Peyer's patch (tissue), 4 donors: ENCODE measurements around the gene RASSF3.

Experiments
- POLR2A ChIP-seq, 2 donors: fragments of 450-650 bp; IDR thresholded peaks; one replicate each; pipeline ENCODE4 v1.5.1; 2017; ENCODE audit warnings: antibody characterized with exemption in 2 of 2, mild to moderate bottlenecking in 2 of 2, moderate library complexity in 2 of 2
- TF ChIP-seq, protein P1 (sequence below), 6 experiments: fragments of 450-650 bp in 4 of 6; fragments of 200-600 bp in 2 of 6; sonication (generic) in 1 of 6; IDR thresholded peaks; one replicate each; pipeline ENCODE4 v1.5.1; 2017 to 2019; ENCODE audit warnings: antibody characterized with exemption in 6 of 6, mild to moderate bottlenecking in 3 of 6, moderate library complexity in 1 of 6

DNA sequence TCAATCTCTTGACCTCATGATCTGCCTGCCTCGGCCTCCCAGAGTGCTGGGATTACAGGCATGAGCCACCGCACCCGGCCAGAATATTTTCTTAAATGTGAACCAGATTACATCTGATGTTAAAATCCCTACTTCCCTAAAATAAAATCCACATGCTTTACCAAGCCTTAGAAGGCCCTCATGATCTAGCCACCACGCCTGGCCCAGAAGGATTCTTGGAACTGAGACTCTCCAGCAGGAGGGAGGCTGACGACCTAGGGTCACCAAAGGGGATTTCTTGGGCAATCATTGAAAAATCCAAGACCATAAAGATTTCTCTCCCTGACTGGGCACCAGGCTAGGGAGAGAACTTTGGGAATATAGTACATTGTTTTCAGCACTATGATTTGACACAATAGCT is 25.2 kb upstream of the RASSF3 start:
- TF ChIP-seq, protein P1, sequence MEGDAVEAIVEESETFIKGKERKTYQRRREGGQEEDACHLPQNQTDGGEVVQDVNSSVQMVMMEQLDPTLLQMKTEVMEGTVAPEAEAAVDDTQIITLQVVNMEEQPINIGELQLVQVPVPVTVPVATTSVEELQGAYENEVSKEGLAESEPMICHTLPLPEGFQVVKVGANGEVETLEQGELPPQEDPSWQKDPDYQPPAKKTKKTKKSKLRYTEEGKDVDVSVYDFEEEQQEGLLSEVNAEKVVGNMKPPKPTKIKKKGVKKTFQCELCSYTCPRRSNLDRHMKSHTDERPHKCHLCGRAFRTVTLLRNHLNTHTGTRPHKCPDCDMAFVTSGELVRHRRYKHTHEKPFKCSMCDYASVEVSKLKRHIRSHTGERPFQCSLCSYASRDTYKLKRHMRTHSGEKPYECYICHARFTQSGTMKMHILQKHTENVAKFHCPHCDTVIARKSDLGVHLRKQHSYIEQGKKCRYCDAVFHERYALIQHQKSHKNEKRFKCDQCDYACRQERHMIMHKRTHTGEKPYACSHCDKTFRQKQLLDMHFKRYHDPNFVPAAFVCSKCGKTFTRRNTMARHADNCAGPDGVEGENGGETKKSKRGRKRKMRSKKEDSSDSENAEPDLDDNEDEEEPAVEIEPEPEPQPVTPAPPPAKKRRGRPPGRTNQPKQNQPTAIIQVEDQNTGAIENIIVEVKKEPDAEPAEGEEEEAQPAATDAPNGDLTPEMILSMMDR (IDR thresholded peaks at IDR 0.05), result no peak
- TF ChIP-seq POLR2A (IDR thresholded peaks at IDR 0.05), result no peak
